K562 (cell line): ENCODE data around the gene HSPA5. TPM values are rescaled to one million over a fixed set of nuclear protein-coding genes. Genes with fewer than 3 reads are reported as not detected.

Experiments used
- BHLHE40 ChIP-seq: IDR thresholded peaks from 2 replicates; pipeline ENCODE4 v1.6.1; 2011; ENCODE audit warnings: low read length, improper control_type of control experiment
- CHD2 ChIP-seq: IDR thresholded peaks from 2 replicates; pipeline ENCODE4 v1.6.1; 2011; ENCODE audit warnings: low read depth, low read length
- E2F8 ChIP-seq: fragments of 450-650 bp; IDR thresholded peaks from 2 replicates; pipeline ENCODE4 v1.7.1; 2018; ENCODE audit warnings: mild to moderate bottlenecking, low read depth; ENCODE audit not compliant: partially characterized antibody
- ELF1 ChIP-seq: fragments of 200-800 bp; sonication (Bioruptor generic); IDR thresholded peaks from 2 replicates; pipeline ENCODE4 v1.6.1; 2016; ENCODE audit warnings: missing genetic modification characterization, missing compliant biosample characterization
- JUN ChIP-seq, 2 experiments: sonication (generic) in 1 of 2; formaldehyde crosslinking in 1 of 2; IDR thresholded peaks; 2 replicates each; pipeline versions ENCODE4 v1.6.1 to v1.8.0; 2012 to 2022; ENCODE audit warnings: borderline replicate concordance in 2 of 2, mild to moderate bottlenecking in 2 of 2, improper control_type of control experiment in 1 of 2, low read depth in 1 of 2, low read length in 1 of 2, missing genetic modification reagents in 1 of 2
- SMAD4 ChIP-seq: fragments of 250-450 bp; sonication (Bioruptor Pico); conservative IDR thresholded peaks from 2 replicates; pipeline ENCODE4 v1.8.0; 2021; ENCODE audit warnings: inconsistent platforms, mild to moderate bottlenecking, moderate library complexity
- TAF1 ChIP-seq: IDR thresholded peaks from 2 replicates; pipeline ENCODE4 v1.6.1; 2011; ENCODE audit warnings: mild to moderate bottlenecking, low read length, moderate library complexity; ENCODE audit not compliant: insufficient read depth, control insufficient read depth, severe bottlenecking; ENCODE audit errors: extremely low read depth
- ZBTB40 ChIP-seq, 2 experiments: fragments of 450-650 bp in 1 of 2; sonication (generic) in 1 of 2; formaldehyde crosslinking in 1 of 2; IDR thresholded peaks; 2 replicates each; pipeline versions ENCODE4 v1.7.1 to v1.9.0; 2016 to 2022; ENCODE audit warnings: inconsistent platforms in 1 of 2, mild to moderate bottlenecking in 1 of 2, missing genetic modification reagents in 1 of 2
- polyA plus RNA-seq, 8 experiments: library from polyadenylated mRNA; depleted of rRNA in 4 of 8; stranded (reverse) in 5 of 8; unstranded in 3 of 8; fragments of >200 nt; fragmentation: Nextera tagmentation in 2 of 8; fragmentation: Illumina TruSeq in 1 of 8; extraction: Ambion mirVana in 2 of 8; extraction: Trizol in 1 of 8; gene quantifications; 2 replicates each; pipeline versions ENCODE4 v1.2.1 to v1.2.3, GENCODE V29; 2011 to 2014; ENCODE audit warnings: inconsistent platforms in 1 of 8, missing spikeins in 1 of 8
- total RNA-seq, 7 experiments: library from RNA; depleted of rRNA in 6 of 7; stranded (reverse); fragments of >200 nt in 6 of 7; fragmentation: Illumina TruSeq in 2 of 7; extraction: Trizol in 2 of 7; gene quantifications; 2 replicates each; pipeline versions ENCODE4 v1.2.1 to v1.2.3, GENCODE V29; 2011 to 2021; ENCODE audit warnings: low replicate concordance in 1 of 7
- TF ChIP-seq, protein P1 (sequence below): fragments of 250-450 bp; sonication (Bioruptor Pico); IDR thresholded peaks from 2 replicates; pipeline ENCODE4 v1.9.0; 2021; ENCODE audit warnings: mild to moderate bottlenecking, inconsistent platforms

HSPA5 gene
- total and polyA plus RNA-seq, 9 of the 15 experiments (the other 6 are each of a cell fraction or from before 2014, with no cell fraction given), result 48.0 to 265 (median 113) TPM

DNA sequence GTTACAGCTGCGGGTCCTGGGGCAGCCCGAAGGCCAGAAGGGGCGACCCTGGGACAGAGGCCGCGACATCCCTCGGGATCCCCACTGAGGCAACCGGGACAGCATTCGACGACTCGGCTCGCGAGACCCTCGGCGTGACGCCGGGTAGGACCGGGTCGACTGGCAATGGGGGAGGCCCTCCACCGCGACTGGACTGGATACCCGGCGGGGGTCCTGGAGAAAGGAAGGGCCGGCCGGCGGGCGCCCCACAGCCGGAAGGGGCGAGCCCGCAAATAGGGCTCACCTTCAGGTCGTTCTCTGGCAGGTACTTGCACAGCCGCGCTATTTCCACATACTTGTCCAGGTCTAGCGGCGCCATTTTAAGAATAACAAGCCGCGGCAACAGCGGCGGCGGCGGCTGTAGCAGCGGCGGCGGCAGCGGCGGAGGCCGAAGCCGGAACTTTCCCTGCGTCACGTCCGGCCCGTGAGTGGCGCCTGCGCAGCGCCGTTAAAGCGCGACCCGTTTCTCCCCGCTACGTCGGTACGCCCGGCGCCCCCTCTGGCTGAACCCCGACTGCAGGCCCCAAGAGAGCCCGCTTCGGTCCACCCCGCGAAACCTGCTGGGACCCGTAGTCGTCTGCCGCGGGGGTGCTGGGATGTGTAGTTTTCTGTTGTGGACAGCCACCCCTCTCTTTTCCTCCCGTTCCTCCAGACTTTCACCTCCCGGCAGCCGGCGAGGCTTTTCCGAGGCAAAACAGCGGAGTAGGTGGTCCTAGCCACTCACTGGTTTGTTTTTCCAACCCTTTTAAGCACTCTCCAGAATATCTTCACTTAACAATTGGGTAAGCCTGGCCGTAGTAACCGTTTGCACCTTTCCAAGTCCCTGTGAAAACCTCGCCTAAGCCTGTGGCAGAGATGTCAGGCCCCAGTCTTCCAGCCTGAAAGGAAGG lies 51.5 kb downstream of the HSPA5 start, which contains the start of gene PPP6C (continued):
- TF ChIP-seq ZBTB40 (IDR thresholded peaks at IDR 0.05) (peak; percentile 93), ZBTB40 (CRISPR knock-in tag; IDR thresholded peaks at IDR 0.05) (no peak), ELF1 (peak; percentile 64), TAF1 (peak; percentile 65), E2F8 (peak; percentile 83), BHLHE40 (peak; percentile 76), CHD2 (peak; percentile 3), SMAD4 (CRISPR knock-in tag) (peak; percentile 7; the same call in 1 of the 2 replicates), JUN (IDR thresholded peaks at IDR 0.05; ENCODE audit: borderline replicate concordance, low read depth, low read length) (peak; percentile 61; the same call in 1 of the 2 replicates), JUN (CRISPR knock-in tag; IDR thresholded peaks at IDR 0.05; ENCODE audit: borderline replicate concordance) (0 out of 2 replicates have a peak, but pooled peaks have one; percentile 37)
- TF ChIP-seq, protein P1, sequence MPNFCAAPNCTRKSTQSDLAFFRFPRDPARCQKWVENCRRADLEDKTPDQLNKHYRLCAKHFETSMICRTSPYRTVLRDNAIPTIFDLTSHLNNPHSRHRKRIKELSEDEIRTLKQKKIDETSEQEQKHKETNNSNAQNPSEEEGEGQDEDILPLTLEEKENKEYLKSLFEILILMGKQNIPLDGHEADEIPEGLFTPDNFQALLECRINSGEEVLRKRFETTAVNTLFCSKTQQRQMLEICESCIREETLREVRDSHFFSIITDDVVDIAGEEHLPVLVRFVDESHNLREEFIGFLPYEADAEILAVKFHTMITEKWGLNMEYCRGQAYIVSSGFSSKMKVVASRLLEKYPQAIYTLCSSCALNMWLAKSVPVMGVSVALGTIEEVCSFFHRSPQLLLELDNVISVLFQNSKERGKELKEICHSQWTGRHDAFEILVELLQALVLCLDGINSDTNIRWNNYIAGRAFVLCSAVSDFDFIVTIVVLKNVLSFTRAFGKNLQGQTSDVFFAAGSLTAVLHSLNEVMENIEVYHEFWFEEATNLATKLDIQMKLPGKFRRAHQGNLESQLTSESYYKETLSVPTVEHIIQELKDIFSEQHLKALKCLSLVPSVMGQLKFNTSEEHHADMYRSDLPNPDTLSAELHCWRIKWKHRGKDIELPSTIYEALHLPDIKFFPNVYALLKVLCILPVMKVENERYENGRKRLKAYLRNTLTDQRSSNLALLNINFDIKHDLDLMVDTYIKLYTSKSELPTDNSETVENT, result 0 out of 2 replicates have a peak, but pooled peaks have one; percentile 47
